Uterus (tissue), 4 donors: ENCODE results near the gene ITPRIP. TPM values are rescaled to one million over a fixed set of nuclear protein-coding genes. Genes with fewer than 3 reads are reported as not detected.

Experiments
- DNase-seq, 2 donors: peaks; one replicate each; pipeline ENCODE4 v3.0.0-alpha.2; 2019 to 2020
- H3K27ac ChIP-seq, 2 donors: fragments of 200-600 bp; sonication (generic); 1 replicate in 1 of 2; 2 replicates in 1 of 2; pipeline ENCODE4 v1.5.1; 2016 to 2018
- H3K27me3 ChIP-seq, 2 donors: fragments of 200-600 bp; sonication (generic); one replicate each; pipeline ENCODE4 v1.5.1; 2018 to 2019; ENCODE audit warnings: control low read depth in 1 of 2
- H3K36me3 ChIP-seq, 2 donors: fragments of 200-600 bp; sonication (generic); one replicate each; pipeline ENCODE4 v1.5.1; 2019; ENCODE audit warnings: control low read depth in 1 of 2
- H3K4me1 ChIP-seq, 2 donors: fragments of 200-600 bp; sonication (generic); one replicate each; pipeline ENCODE4 v1.5.1; 2018 to 2019; ENCODE audit warnings: control low read depth in 1 of 2
- H3K4me3 ChIP-seq, 2 donors: fragments of 200-600 bp; sonication (generic); 1 replicate in 1 of 2; 2 replicates in 1 of 2; pipeline ENCODE4 v1.5.1; 2018 to 2019; ENCODE audit warnings: mild to moderate bottlenecking in 1 of 2
- H3K9me3 ChIP-seq, 2 donors: fragments of 200-600 bp; sonication (generic); one replicate each; pipeline ENCODE4 v1.5.1; 2019; ENCODE audit warnings: control low read depth in 1 of 2
- CTCF ChIP-seq, 4 experiments: fragments of 200-600 bp in 2 of 4; fragments of 450-650 bp in 2 of 4; sonication (generic) in 2 of 4; IDR thresholded peaks; one replicate each; pipeline ENCODE4 v1.5.1; 2016 to 2019; ENCODE audit warnings: antibody characterized with exemption in 4 of 4, mild to moderate bottlenecking in 2 of 4, moderate library complexity in 1 of 4
- POLR2A ChIP-seq, 2 donors: fragments of 450-650 bp; IDR thresholded peaks; one replicate each; pipeline ENCODE4 v1.6.1; 2016; ENCODE audit warnings: antibody characterized with exemption in 2 of 2, mild to moderate bottlenecking in 1 of 2, moderate library complexity in 1 of 2
- intact Hi-C: fragments of 100-400 bp; cut with DNase I; formaldehyde crosslinking; loops from one replicate; pipeline ENCODE4 v1.15.1; 2023; ENCODE audit warnings: low total_unique reads
- total RNA-seq, 4 donors: library from RNA; depleted of rRNA in 3 of 4; stranded (reverse); fragments of >200 nt in 3 of 4; gene quantifications; one replicate each; pipeline versions ENCODE4 v1.1.0 to v1.2.4, GENCODE V29; 2014 to 2023
- donor health status: DM: yes; HTN: yes; CAD: no.

Gene ITPRIP
- total RNA-seq, 4 donors from 2014 or later, result 10.0 to 32.6 (median 22.4) TPM

- no peak for DNase-seq
- Histone ChIP-seq H3K4me3 (no peak overlapping the region), H3K36me3 (no peaks in the 10 kb centered on the region), H3K27ac (no peak overlapping the region), H3K9me3 (no peaks in the 10 kb centered on the region), H3K27me3 (no peaks in the 10 kb centered on the region), H3K4me1 (no peaks in the 10 kb centered on the region)
- intact Hi-C loops, result no loop called here
- TF ChIP-seq CTCF (IDR thresholded peaks at IDR 0.05) (no peak), POLR2A (IDR thresholded peaks at IDR 0.05) (no peak)
Measured at GRCh38 chr10:104371753-104372152, 33.5 kb upstream of the ITPRIP start.

GRCh38 chr10:104368381-104368780 lies 30.1 kb upstream of the ITPRIP start:
- H3K27me3 ChIP-seq, result no peaks in the 10 kb centered on the region
- no peak for TF ChIP-seq POLR2A (IDR thresholded peaks at IDR 0.05)
- TF ChIP-seq CTCF (IDR thresholded peaks at IDR 0.05), result no peak
- H3K4me3 ChIP-seq, result no peak overlapping the region
- no peaks in the 10 kb centered on the region for H3K4me1 ChIP-seq
- no peaks in the 10 kb centered on the region for H3K9me3 ChIP-seq
- no peak overlapping the region for H3K27ac ChIP-seq
- intact Hi-C loops, result no loop called here
- no peak for DNase-seq
- no peaks in the 10 kb centered on the region for H3K36me3 ChIP-seq

- Histone ChIP-seq H3K27me3 (no peaks in the 10 kb centered on the region), H3K36me3 (no peaks in the 10 kb centered on the region), H3K4me1 (no peaks in the 10 kb centered on the region), H3K9me3 (no peaks in the 10 kb centered on the region), H3K4me3 (no peak overlapping the region), H3K27ac (no peak overlapping the region)
- no peak for DNase-seq
- intact Hi-C loops, result no loop called here
- TF ChIP-seq POLR2A (IDR thresholded peaks at IDR 0.05) (no peak), CTCF (IDR thresholded peaks at IDR 0.05) (no peak)
Measured at GRCh38 chr10:104367904-104368303, 29.6 kb upstream of the ITPRIP start.

GRCh38 chr10:104359811-104360210 lies 21.5 kb upstream of the ITPRIP start:
- DNase-seq, result no peak
- intact Hi-C loops, result no loop called here
- Histone ChIP-seq H3K27ac (no peak overlapping the region), H3K4me3 (no peak overlapping the region), H3K27me3 (no peaks in the 10 kb centered on the region), H3K4me1 (no peaks in the 10 kb centered on the region), H3K36me3 (no peaks in the 10 kb centered on the region), H3K9me3 (no peaks in the 10 kb centered on the region)
- TF ChIP-seq POLR2A (IDR thresholded peaks at IDR 0.05), result no peak
- TF ChIP-seq CTCF (IDR thresholded peaks at IDR 0.05), result no peak

- H3K36me3 ChIP-seq, result no peaks in the 10 kb centered on the region
- peak within 1 kb of the TSS; percentile 20 to 43 for H3K27ac ChIP-seq
- H3K4me1 ChIP-seq, result no peaks in the 10 kb centered on the region
- intact Hi-C loops, result loop anchor here (2.0 kb wide), 1 partner anchor 63 kb away; no protein-coding TSS in a partner anchor
- no peaks in the 10 kb centered on the region for H3K27me3 ChIP-seq
- TF ChIP-seq CTCF (IDR thresholded peaks at IDR 0.05) (peak; percentile 72 to 89 (median 78)), POLR2A (IDR thresholded peaks at IDR 0.05) (peak in 1 of 2 donors; percentile 36)
- no peaks in the 10 kb centered on the region for H3K9me3 ChIP-seq
- peak; percentile 96 for DNase-seq
- peak within 1 kb of the TSS; percentile 31 for H3K4me3 ChIP-seq
Measured at GRCh38 chr10:104353325-104354048, 15.2 kb upstream of the ITPRIP start, which contains the start of gene CFAP58. Gene CFAP58 (plus strand): TSS chr10:104353833. CDS start chr10:104353898, 65 bp downstream.
